ENCODE results near the gene IRF2.

- TF ChIP-seq CTCF (IDR thresholded peaks at IDR 0.05; ENCODE audit: low read depth, low read length) = no peak
- no peak for TF ChIP-seq POLR2A (IDR thresholded peaks at IDR 0.05; ENCODE audit: extremely low read depth, insufficient read length)
Measured at GRCh38 chr4:184349283-184350039, 124.9 kb downstream of the IRF2 start.
